Trophoblast cell (in vitro differentiated cells and primary cell): ENCODE results near the gene ATOSA.
A peak's percentile ranks its signal among the peaks of the same experiment; 100 is the strongest.

Source experiments
- DNase-seq, 2 donors: peaks; one replicate each; pipeline ENCODE4 v3.0.0-alpha.2; 2016
- H2AFZ ChIP-seq: 2 replicates; pipeline ENCODE4 v1.6.1; 2013; ENCODE audit warnings: low read length, moderate library complexity, mild to moderate bottlenecking; ENCODE audit not compliant: insufficient read depth, poor library complexity
- H2AK5ac ChIP-seq: 2 replicates; pipeline ENCODE4 v1.6.1; 2013; ENCODE audit warnings: mild to moderate bottlenecking, low read length
- H2BK120ac ChIP-seq: 2 replicates; pipeline ENCODE4 v1.6.1; 2013; ENCODE audit warnings: low read length, mild to moderate bottlenecking, moderate library complexity; ENCODE audit not compliant: insufficient read depth, poor library complexity
- H2BK12ac ChIP-seq: 2 replicates; pipeline ENCODE4 v1.6.1; 2013; ENCODE audit warnings: mild to moderate bottlenecking, low read length, moderate library complexity
- H2BK5ac ChIP-seq: 2 replicates; pipeline ENCODE4 v1.6.1; 2013; ENCODE audit warnings: low read length, low read depth, moderate library complexity, mild to moderate bottlenecking; ENCODE audit not compliant: poor library complexity
- H3K14ac ChIP-seq: 2 replicates; pipeline ENCODE4 v1.6.1; 2013; ENCODE audit warnings: mild to moderate bottlenecking, low read length
- H3K18ac ChIP-seq: 2 replicates; pipeline ENCODE4 v1.6.1; 2013; ENCODE audit warnings: mild to moderate bottlenecking, low read length
- H3K23ac ChIP-seq: 2 replicates; pipeline ENCODE4 v1.6.1; 2013; ENCODE audit warnings: low read length
- H3K27ac ChIP-seq: 2 replicates; pipeline ENCODE4 v1.5.1; 2013; ENCODE audit warnings: low read depth, mild to moderate bottlenecking, inconsistent platforms, low read length, moderate library complexity
- H3K27me3 ChIP-seq: 2 replicates; pipeline ENCODE4 v1.6.1; 2013; ENCODE audit warnings: inconsistent platforms, mild to moderate bottlenecking, low read length, moderate library complexity; ENCODE audit not compliant: insufficient read depth
- H3K36me3 ChIP-seq, 2 experiments: 1 replicate in 1 of 2; 2 replicates in 1 of 2; pipeline ENCODE4 v1.6.1; 2013; ENCODE audit warnings: low read length in 2 of 2, mild to moderate bottlenecking in 2 of 2, moderate library complexity in 1 of 2; ENCODE audit not compliant: insufficient read depth in 2 of 2, control insufficient read depth in 1 of 2
- H3K4ac ChIP-seq: 2 replicates; pipeline ENCODE4 v1.6.1; 2013; ENCODE audit warnings: low read depth, mild to moderate bottlenecking, low read length, moderate library complexity
- H3K4me1 ChIP-seq, 2 experiments: 1 replicate in 1 of 2; 2 replicates in 1 of 2; pipeline ENCODE4 v1.6.1; 2013; ENCODE audit warnings: low read length in 2 of 2, mild to moderate bottlenecking in 2 of 2, moderate library complexity in 1 of 2; ENCODE audit not compliant: insufficient read depth in 2 of 2, control insufficient read depth in 1 of 2
- H3K4me2 ChIP-seq: 2 replicates; pipeline ENCODE4 v1.6.1; 2013; ENCODE audit warnings: inconsistent platforms, mild to moderate bottlenecking, low read length, moderate library complexity
- H3K4me3 ChIP-seq: 2 replicates; pipeline ENCODE4 v1.5.1; 2013; ENCODE audit warnings: mild to moderate bottlenecking, low read depth, low read length, inconsistent platforms
- H3K79me1 ChIP-seq: one replicate; pipeline ENCODE4 v1.6.1; 2013; ENCODE audit warnings: low read length
- H3K79me2 ChIP-seq: 2 replicates; pipeline ENCODE4 v1.6.1; 2013; ENCODE audit warnings: low read length, mild to moderate bottlenecking; ENCODE audit not compliant: control insufficient read depth, insufficient read depth, poor library complexity
- H3K9ac ChIP-seq: 2 replicates; pipeline ENCODE4 v1.6.1; 2013; ENCODE audit warnings: mild to moderate bottlenecking, low read length
- H3K9me3 ChIP-seq: 2 replicates; pipeline ENCODE4 v1.6.1; 2013; ENCODE audit warnings: low read depth, mild to moderate bottlenecking, control low read depth, inconsistent platforms, low read length; ENCODE audit not compliant: insufficient read depth
- H4K12ac ChIP-seq: 2 replicates; pipeline ENCODE4 v1.6.1; 2013; ENCODE audit warnings: low read depth, mild to moderate bottlenecking, low read length, moderate library complexity
- H4K8ac ChIP-seq: 2 replicates; pipeline ENCODE4 v1.6.1; 2013; ENCODE audit warnings: low read depth, mild to moderate bottlenecking, low read length, moderate library complexity
- H4K91ac ChIP-seq: one replicate; pipeline ENCODE4 v1.6.1; 2013; ENCODE audit warnings: low read depth, mild to moderate bottlenecking, low read length, moderate library complexity
- WGBS: extraction: QIAGEN DNeasy Blood & Tissue Kit; methylation state at CpG from one replicate; pipeline ENCODE4 v1.1.7; 2013; ENCODE audit warnings: missing lambda C conversion rate; ENCODE audit not compliant: insufficient read length, insufficient coverage; ENCODE audit errors: extremely low coverage; 5-methylcytosine and 5-hydroxymethylcytosine counted together

The ATOSA gene

DNA sequence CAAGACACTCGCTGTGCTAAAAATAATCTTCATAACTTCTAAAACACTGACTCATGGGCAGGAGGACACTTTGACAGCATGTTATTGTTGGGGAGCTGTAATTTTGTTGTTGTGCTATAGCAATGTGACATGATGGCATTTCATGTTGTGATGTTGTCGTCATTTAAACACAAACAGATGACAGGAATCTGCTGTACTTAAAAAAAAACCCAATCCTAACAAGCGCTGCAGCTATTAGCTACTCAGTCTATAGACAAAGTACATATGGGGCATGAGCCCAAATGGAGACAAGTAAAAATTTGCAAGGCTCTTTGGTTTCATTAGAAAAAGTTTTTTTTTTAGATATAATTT, 828 bp upstream of the ATOSA start:
- WGBS = no CpG with 5 or more reads among the region's 3 CpGs
- Histone ChIP-seq H2BK5ac (no peak overlapping the region), H2BK120ac (no peak overlapping the region)

DNA sequence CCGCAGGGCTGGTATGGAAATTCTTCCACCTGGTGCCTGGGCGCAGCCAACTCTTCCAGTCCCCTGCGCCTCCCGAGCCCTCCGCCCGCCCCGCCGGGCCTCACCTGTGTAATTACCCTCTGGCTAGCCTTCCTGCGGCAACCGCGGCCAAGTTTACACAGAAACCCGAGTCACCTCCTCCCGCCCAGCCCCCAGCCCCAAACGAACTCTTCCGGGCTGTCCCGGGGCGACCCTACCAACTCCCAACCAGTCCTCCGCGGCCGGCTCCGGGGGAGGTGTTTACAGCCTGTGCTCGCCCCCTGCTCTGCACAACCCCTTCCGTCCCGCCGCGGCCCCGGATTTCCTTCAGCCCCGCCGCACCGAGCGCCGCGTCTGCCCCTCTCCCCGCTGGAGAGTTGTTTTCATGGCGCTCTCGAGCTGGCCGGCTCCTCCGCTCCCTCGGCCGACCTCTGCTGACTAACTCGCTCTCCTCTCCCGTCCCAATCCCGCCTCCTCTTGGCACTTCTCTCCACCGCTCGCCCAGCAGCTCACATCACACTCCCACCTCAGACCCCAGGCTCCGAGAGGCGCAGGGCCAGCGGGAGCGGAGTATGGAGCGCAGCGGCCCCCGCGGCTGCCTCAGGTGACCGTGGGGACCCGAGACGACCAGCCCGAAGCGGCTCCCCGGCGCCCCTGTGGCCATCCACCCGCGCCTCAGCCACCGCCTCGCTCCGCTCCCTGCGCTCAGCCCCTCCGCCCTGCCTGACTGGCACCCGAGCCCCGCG, 538 bp downstream of the ATOSA start:
- H4K8ac ChIP-seq = peak overlapping the region; percentile 55
- H3K27me3 ChIP-seq = no peaks in the 10 kb centered on the region
- H3K9me3 ChIP-seq = no peaks in the 10 kb centered on the region
- H3K4me1 ChIP-seq = no peaks in the 10 kb centered on the region
- peaks cover 12% of the 10 kb centered on the region for H3K79me1 ChIP-seq
- H2BK5ac ChIP-seq = peak overlapping the region; percentile 66
- no peak overlapping the region for H2AK5ac ChIP-seq
- H3K79me2 ChIP-seq = peaks cover 4% of the 10 kb centered on the region
- H2BK120ac ChIP-seq = peak overlapping the region; percentile 34
- no CpG with 5 or more reads among the region's 70 CpGs for WGBS
- H3K4ac ChIP-seq = peak overlapping the region; percentile 47
- H2AFZ ChIP-seq = peak overlapping the region; percentile 94
- peak overlapping the region; percentile 60 for H3K18ac ChIP-seq
- no peaks in the 10 kb centered on the region for H3K36me3 ChIP-seq
- H3K4me2 ChIP-seq = peak overlapping the region; percentile 61
- H3K9ac ChIP-seq = peak overlapping the region; percentile 44
- H4K91ac ChIP-seq = peak overlapping the region; percentile 45
- H3K27ac ChIP-seq = peak overlapping the region; percentile 61
- H2BK12ac ChIP-seq = no peak overlapping the region
- DNase-seq = peak; percentile 42 to 68
- peak overlapping the region; percentile 14 for H4K12ac ChIP-seq
- no peak overlapping the region for H3K23ac ChIP-seq
- peak overlapping the region; percentile 79 for H3K4me3 ChIP-seq
- peak overlapping the region; percentile 54 for H3K14ac ChIP-seq

More for the DNA sequence above, 828 bp upstream of the ATOSA start:
- Histone ChIP-seq H3K14ac (no peak overlapping the region), H3K18ac (no peak overlapping the region), H3K36me3 (no peaks in the 10 kb centered on the region), H3K79me1 (peaks cover 12% of the 10 kb centered on the region), H4K91ac (no peak overlapping the region), H3K79me2 (peaks cover 4% of the 10 kb centered on the region), H3K27me3 (no peaks in the 10 kb centered on the region), H2AFZ (no peak overlapping the region), H3K23ac (no peak overlapping the region), H2AK5ac (no peak overlapping the region), H4K12ac (no peak overlapping the region), H4K8ac (peak overlapping the region; percentile 66), H3K4me1 (no peaks in the 10 kb centered on the region), H3K4me3 (no peak overlapping the region), H3K4me2 (peak overlapping the region; percentile 61), H3K4ac (no peak overlapping the region), H2BK12ac (no peak overlapping the region), H3K9me3 (no peaks in the 10 kb centered on the region), H3K9ac (no peak overlapping the region), H3K27ac (no peak overlapping the region)
- peak in 1 of 2 donors; percentile 42 for DNase-seq

DNA sequence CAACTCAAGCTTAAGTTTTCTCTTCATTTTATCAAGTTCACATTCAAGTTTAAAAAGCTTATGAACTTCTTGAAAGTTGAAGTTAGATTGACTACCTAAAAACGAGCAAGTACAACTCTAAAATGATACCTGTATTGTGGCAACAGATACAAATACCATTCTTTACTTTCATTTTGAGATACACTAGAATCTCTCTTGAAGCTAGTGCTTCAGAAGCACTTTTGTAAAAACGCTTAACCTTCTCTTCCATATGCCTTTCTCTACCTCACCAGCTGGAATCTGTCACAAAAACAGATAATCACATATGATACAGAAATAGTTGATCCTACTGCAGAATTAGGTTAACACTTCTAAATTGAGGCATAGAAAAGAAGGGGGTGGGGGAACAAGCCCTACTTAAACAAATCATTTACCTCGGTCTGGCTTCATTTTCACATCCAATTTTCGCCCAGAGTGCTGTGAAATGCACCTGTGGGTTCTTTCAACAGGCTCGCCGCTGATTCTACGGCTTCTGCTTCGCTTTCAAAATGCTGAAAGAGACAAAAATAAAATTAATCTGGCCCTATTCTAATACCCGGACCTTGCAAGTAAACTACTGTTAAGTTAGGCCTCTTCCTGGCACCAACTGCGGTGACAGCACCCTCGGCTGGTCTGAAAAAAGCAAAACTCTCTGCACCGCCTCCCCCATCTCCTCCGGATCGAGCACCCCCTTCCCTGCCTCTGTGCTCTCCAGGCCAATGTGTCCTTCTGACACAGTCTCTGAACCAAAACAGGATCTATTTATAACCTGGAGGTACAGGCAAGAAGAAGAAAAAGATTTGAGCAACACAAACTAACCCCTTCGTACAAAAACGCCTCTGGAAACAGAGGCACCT, 1.4 kb downstream of the ATOSA start:
- no CpG with 5 or more reads among the region's 16 CpGs for WGBS

DNA sequence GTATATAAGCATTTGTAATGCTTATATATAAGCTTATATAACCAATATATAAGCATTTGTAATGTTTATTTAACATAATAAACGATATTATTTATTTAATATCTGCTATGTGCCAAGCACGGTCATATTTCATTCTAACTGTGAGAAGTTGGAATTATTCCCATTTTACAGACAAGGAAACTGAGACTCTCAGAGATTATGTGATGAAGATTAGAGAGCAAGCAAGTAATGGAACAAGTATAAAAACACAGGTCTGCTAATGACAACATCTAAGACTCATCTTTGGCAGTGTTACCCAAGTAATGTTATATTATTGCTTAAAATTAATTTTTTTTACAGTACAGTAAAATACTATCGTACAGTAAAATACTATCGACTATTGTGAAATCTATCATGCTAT, 4.4 kb downstream of the ATOSA start:
- H2BK5ac ChIP-seq = no peak overlapping the region
- no peak overlapping the region for H3K14ac ChIP-seq
- no peak overlapping the region for H2AK5ac ChIP-seq
- H2BK120ac ChIP-seq = no peak overlapping the region
- no peak overlapping the region for H3K4ac ChIP-seq
- H3K4me2 ChIP-seq = no peak overlapping the region
- H3K79me2 ChIP-seq = peaks cover 4% of the 10 kb centered on the region
- no peak overlapping the region for H4K12ac ChIP-seq
- no peak overlapping the region for H2BK12ac ChIP-seq
- no peak overlapping the region for H3K27ac ChIP-seq
- H4K91ac ChIP-seq = no peak overlapping the region
- H3K4me3 ChIP-seq = no peak overlapping the region
- no peak overlapping the region for H3K9ac ChIP-seq
- no peak overlapping the region for H3K23ac ChIP-seq
- H4K8ac ChIP-seq = no peak overlapping the region
- no peaks in the 10 kb centered on the region for H3K9me3 ChIP-seq
- WGBS = no CpG with 5 or more reads among the region's 4 CpGs
- no peak for DNase-seq
- no peak overlapping the region for H3K18ac ChIP-seq
- H3K27me3 ChIP-seq = no peaks in the 10 kb centered on the region
- no peaks in the 10 kb centered on the region for H3K4me1 ChIP-seq
- H2AFZ ChIP-seq = no peak overlapping the region
- no peaks in the 10 kb centered on the region for H3K36me3 ChIP-seq
- H3K79me1 ChIP-seq = peaks cover 12% of the 10 kb centered on the region

More for the DNA sequence above, 1.4 kb downstream of the ATOSA start:
- no peak overlapping the region for H2BK12ac ChIP-seq
- H4K12ac ChIP-seq = no peak overlapping the region
- H3K9ac ChIP-seq = no peak overlapping the region
- no peak overlapping the region for H3K18ac ChIP-seq
- H3K9me3 ChIP-seq = no peaks in the 10 kb centered on the region
- peak overlapping the region; percentile 61 for H3K27ac ChIP-seq
- no peak for DNase-seq
- peak overlapping the region; percentile 34 for H2BK120ac ChIP-seq
- H3K27me3 ChIP-seq = no peaks in the 10 kb centered on the region
- peak overlapping the region; percentile 66 for H2BK5ac ChIP-seq
- H3K23ac ChIP-seq = no peak overlapping the region
- H3K79me1 ChIP-seq = peaks cover 12% of the 10 kb centered on the region
- peak overlapping the region; percentile 55 for H4K8ac ChIP-seq
- H3K4me2 ChIP-seq = peak overlapping the region; percentile 61
- no peak overlapping the region for H3K4ac ChIP-seq
- peak overlapping the region; percentile 54 for H3K14ac ChIP-seq
- no peaks in the 10 kb centered on the region for H3K36me3 ChIP-seq
- peaks cover 4% of the 10 kb centered on the region for H3K79me2 ChIP-seq
- H4K91ac ChIP-seq = peak overlapping the region; percentile 45
- H2AK5ac ChIP-seq = no peak overlapping the region
- peak overlapping the region; percentile 79 for H3K4me3 ChIP-seq
- H2AFZ ChIP-seq = peak overlapping the region; percentile 94
- H3K4me1 ChIP-seq = no peaks in the 10 kb centered on the region
